ENCODE data around the gene HAUS6.

DNA sequence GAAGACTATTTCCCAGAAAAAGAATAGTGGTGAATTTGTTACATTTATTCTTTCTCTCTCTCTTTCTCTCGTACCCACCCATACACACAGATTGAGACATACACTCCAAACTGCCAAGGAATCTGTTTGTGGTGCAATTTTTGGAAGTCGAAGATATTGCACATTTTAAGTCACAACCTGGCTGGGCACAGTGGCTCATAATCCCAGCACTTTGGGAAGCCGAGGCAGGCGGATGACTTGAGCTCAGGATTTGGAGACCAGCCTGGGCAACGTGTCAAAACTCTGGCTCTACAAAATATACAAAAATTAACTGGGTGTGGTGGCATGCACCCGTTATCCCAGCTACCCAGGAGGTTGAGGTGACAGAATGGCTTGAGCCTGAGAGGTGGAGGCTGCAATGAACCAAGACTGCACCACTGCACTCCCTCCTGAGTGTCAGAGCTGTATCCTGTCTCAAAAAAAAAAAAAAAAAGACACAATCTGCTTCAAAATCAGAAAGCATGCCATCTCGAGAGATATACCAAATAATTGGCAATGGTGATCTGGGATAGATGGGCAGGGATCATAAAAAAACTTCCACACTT is 43.8 kb upstream of the HAUS6 start:
- no peak for TF ChIP-seq EZH2 (IDR thresholded peaks at IDR 0.05; ENCODE audit: low read length)
- TF ChIP-seq, protein P1, sequence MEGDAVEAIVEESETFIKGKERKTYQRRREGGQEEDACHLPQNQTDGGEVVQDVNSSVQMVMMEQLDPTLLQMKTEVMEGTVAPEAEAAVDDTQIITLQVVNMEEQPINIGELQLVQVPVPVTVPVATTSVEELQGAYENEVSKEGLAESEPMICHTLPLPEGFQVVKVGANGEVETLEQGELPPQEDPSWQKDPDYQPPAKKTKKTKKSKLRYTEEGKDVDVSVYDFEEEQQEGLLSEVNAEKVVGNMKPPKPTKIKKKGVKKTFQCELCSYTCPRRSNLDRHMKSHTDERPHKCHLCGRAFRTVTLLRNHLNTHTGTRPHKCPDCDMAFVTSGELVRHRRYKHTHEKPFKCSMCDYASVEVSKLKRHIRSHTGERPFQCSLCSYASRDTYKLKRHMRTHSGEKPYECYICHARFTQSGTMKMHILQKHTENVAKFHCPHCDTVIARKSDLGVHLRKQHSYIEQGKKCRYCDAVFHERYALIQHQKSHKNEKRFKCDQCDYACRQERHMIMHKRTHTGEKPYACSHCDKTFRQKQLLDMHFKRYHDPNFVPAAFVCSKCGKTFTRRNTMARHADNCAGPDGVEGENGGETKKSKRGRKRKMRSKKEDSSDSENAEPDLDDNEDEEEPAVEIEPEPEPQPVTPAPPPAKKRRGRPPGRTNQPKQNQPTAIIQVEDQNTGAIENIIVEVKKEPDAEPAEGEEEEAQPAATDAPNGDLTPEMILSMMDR (optimal IDR thresholded peaks at IDR 0.05 in 1 of 3, IDR thresholded peaks at IDR 0.05 in 1 of 3, conservative IDR thresholded peaks at IDR 0.05 in 1 of 3; ENCODE audit: extremely low read depth in 1 of 3, insufficient read depth in 2 of 3, low read length in 3 of 3) = no peak

Measured in keratinocyte (primary cell).